ENCODE results near the gene ABHD12. TPM values are rescaled to one million over a fixed set of nuclear protein-coding genes. Genes with fewer than 3 reads are reported as not detected.

The ABHD12 gene
- total and polyA plus RNA-seq, 2 donors (not counting 1 experiment from before 2014, with no cell fraction given): 79.1 to 84.6 TPM

DNA sequence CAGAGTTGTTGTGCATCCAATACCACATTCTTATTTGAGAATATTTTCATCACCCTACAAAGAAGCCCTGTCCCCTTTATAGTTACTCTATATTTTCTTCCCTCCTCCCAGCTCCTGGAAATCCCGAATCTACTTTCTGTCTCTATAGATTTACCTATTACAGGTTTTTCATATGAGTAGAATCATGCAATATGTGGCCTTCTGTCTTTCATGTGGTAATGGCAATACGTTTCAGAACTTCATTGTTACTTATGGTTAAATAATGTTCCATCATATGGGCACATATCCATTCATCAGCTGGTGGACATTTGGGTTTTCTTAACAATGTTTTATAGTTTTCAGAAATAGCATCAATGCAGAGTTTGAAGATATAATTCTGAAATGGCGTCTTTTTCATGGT, 33.9 kb upstream of the ABHD12 start:
- no peaks in the 10 kb centered on the region for H3K9me3 ChIP-seq (ENCODE audit: control insufficient read depth, insufficient read depth, low read depth, low read length)
- DNase-seq (ENCODE audit: low read depth in 2 of 2): no peak
- H3K4me2 ChIP-seq (ENCODE audit: extremely low read depth, insufficient read depth, low read length): no peak overlapping the region
- H3K4me1 ChIP-seq (ENCODE audit: control insufficient read depth, extremely low read depth, insufficient read depth, low read length): no peaks in the 10 kb centered on the region
- H4K20me1 ChIP-seq (ENCODE audit: control insufficient read depth, extremely low read depth, insufficient read depth, low read length): no peaks in the 10 kb centered on the region
- no peaks in the 10 kb centered on the region for H3K36me3 ChIP-seq (ENCODE audit: control insufficient read depth, insufficient read depth, low read length)
- H3K4me3 ChIP-seq (replicated peaks in 1 of 4; ENCODE audit: control extremely low read depth in 1 of 4, insufficient read depth in 1 of 4, low read depth in 3 of 4, low read length in 4 of 4): no peak overlapping the region
- H2AFZ ChIP-seq (ENCODE audit: low read length): no peak overlapping the region
- no peak overlapping the region for H3K27ac ChIP-seq (ENCODE audit: insufficient read depth, low read length)
- H3K9ac ChIP-seq (ENCODE audit: insufficient read depth, low read length): no peak overlapping the region
- no peaks in the 10 kb centered on the region for H3K79me2 ChIP-seq (ENCODE audit: control insufficient read depth, insufficient read depth, low read length)
- TF ChIP-seq EZH2 (IDR thresholded peaks at IDR 0.05; ENCODE audit: low read length, missing control alignments): no peak
- TF ChIP-seq, protein P1, sequence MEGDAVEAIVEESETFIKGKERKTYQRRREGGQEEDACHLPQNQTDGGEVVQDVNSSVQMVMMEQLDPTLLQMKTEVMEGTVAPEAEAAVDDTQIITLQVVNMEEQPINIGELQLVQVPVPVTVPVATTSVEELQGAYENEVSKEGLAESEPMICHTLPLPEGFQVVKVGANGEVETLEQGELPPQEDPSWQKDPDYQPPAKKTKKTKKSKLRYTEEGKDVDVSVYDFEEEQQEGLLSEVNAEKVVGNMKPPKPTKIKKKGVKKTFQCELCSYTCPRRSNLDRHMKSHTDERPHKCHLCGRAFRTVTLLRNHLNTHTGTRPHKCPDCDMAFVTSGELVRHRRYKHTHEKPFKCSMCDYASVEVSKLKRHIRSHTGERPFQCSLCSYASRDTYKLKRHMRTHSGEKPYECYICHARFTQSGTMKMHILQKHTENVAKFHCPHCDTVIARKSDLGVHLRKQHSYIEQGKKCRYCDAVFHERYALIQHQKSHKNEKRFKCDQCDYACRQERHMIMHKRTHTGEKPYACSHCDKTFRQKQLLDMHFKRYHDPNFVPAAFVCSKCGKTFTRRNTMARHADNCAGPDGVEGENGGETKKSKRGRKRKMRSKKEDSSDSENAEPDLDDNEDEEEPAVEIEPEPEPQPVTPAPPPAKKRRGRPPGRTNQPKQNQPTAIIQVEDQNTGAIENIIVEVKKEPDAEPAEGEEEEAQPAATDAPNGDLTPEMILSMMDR (conservative IDR thresholded peaks at IDR 0.05 in 1 of 2, IDR thresholded peaks at IDR 0.05 in 1 of 2; ENCODE audit: low read depth in 1 of 2, low read length in 2 of 2): no peak
- no peaks in the 10 kb centered on the region for H3K27me3 ChIP-seq (ENCODE audit: control insufficient read depth, insufficient read depth, low read length)

DNA sequence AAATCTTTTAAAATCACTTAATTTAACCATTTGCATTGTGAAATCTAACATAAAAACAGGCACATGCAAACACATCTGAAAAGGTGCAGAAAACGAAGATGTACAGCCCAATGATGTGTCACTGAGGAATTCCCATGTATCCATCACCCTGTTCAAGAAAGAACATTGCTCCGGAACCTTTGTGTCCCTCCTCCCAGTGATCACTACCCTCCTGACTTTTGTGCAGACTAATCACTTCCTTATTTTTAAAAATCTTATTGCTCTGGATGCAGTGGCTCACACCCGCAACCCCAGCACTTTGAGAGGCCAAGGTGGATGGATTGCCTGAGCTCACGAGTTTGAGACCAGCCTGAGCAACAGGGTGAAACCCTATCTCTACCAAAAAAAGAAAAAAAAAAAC, 31.4 kb upstream of the ABHD12 start:
- Histone ChIP-seq H3K4me3 (replicated peaks in 1 of 4; ENCODE audit: control extremely low read depth in 1 of 4, insufficient read depth in 1 of 4, low read depth in 3 of 4, low read length in 4 of 4) (no peak overlapping the region), H3K9me3 (ENCODE audit: control insufficient read depth, insufficient read depth, low read depth, low read length) (no peaks in the 10 kb centered on the region), H3K9ac (ENCODE audit: insufficient read depth, low read length) (no peak overlapping the region), H3K36me3 (ENCODE audit: control insufficient read depth, insufficient read depth, low read length) (peaks cover 7% of the 10 kb centered on the region), H3K27ac (ENCODE audit: insufficient read depth, low read length) (no peak overlapping the region), H2AFZ (ENCODE audit: low read length) (no peak overlapping the region), H3K27me3 (ENCODE audit: control insufficient read depth, insufficient read depth, low read length) (no peaks in the 10 kb centered on the region), H3K4me1 (ENCODE audit: control insufficient read depth, extremely low read depth, insufficient read depth, low read length) (peaks cover 3% of the 10 kb centered on the region), H4K20me1 (ENCODE audit: control insufficient read depth, extremely low read depth, insufficient read depth, low read length) (no peaks in the 10 kb centered on the region), H3K4me2 (ENCODE audit: extremely low read depth, insufficient read depth, low read length) (no peak overlapping the region), H3K79me2 (ENCODE audit: control insufficient read depth, insufficient read depth, low read length) (no peaks in the 10 kb centered on the region)
- no peak for TF ChIP-seq EZH2 (IDR thresholded peaks at IDR 0.05; ENCODE audit: low read length, missing control alignments)
- TF ChIP-seq, protein P1 (conservative IDR thresholded peaks at IDR 0.05 in 1 of 2, IDR thresholded peaks at IDR 0.05 in 1 of 2; ENCODE audit: low read depth in 1 of 2, low read length in 2 of 2): no peak
- no peak for DNase-seq (ENCODE audit: low read depth in 2 of 2)

DNA sequence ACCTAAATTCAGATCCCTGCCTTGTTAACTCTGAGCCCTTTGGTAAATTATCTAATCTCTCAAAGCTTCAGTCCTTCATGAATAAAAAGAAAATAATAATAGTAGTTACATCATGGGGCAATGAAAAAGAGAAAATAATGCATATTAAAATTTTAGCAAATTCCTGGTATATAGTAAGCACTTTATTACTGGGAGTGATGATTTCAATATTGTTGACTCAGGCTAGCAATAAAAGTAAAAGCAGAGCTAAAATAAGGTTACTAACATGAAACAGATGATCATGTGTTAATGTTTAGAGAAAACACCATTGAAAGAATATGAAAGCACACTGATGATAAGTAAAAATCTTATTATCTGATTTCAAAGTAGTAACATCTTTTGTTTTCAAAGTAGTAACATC, 30.5 kb upstream of the ABHD12 start:
- H4K20me1 ChIP-seq (ENCODE audit: control insufficient read depth, extremely low read depth, insufficient read depth, low read length): no peaks in the 10 kb centered on the region
- H3K4me3 ChIP-seq (replicated peaks in 1 of 4; ENCODE audit: control extremely low read depth in 1 of 4, insufficient read depth in 1 of 4, low read depth in 3 of 4, low read length in 4 of 4): no peak overlapping the region
- no peak overlapping the region for H3K9ac ChIP-seq (ENCODE audit: insufficient read depth, low read length)
- DNase-seq (ENCODE audit: low read depth in 2 of 2): no peak
- H3K79me2 ChIP-seq (ENCODE audit: control insufficient read depth, insufficient read depth, low read length): no peaks in the 10 kb centered on the region
- peaks cover 3% of the 10 kb centered on the region for H3K4me1 ChIP-seq (ENCODE audit: control insufficient read depth, extremely low read depth, insufficient read depth, low read length)
- H3K27ac ChIP-seq (ENCODE audit: insufficient read depth, low read length): no peak overlapping the region
- H2AFZ ChIP-seq (ENCODE audit: low read length): no peak overlapping the region
- H3K9me3 ChIP-seq (ENCODE audit: control insufficient read depth, insufficient read depth, low read depth, low read length): no peaks in the 10 kb centered on the region
- H3K4me2 ChIP-seq (ENCODE audit: extremely low read depth, insufficient read depth, low read length): no peak overlapping the region
- TF ChIP-seq, protein P1 (conservative IDR thresholded peaks at IDR 0.05 in 1 of 2, IDR thresholded peaks at IDR 0.05 in 1 of 2; ENCODE audit: low read depth in 1 of 2, low read length in 2 of 2): no peak
- TF ChIP-seq EZH2 (IDR thresholded peaks at IDR 0.05; ENCODE audit: low read length, missing control alignments): no peak
- no peaks in the 10 kb centered on the region for H3K27me3 ChIP-seq (ENCODE audit: control insufficient read depth, insufficient read depth, low read length)
- H3K36me3 ChIP-seq (ENCODE audit: control insufficient read depth, insufficient read depth, low read length): peaks cover 7% of the 10 kb centered on the region
